Frontal cortex (tissue), 4 donors: ENCODE measurements around the gene PCGF3. TPM values are rescaled to one million over a fixed set of nuclear protein-coding genes. Genes with fewer than 3 reads are reported as not detected.
"Not testable (repeated sequence)": the region's sequence is repeated elsewhere in the genome, so short reads cannot be mapped to it uniquely, and the experiment has no call there.

Experiments
- DNase-seq, 2 donors: peaks; one replicate each; pipeline ENCODE4 v3.0.0; 2012; ENCODE audit warnings: low spot score in 2 of 2
- FAIRE-seq: peaks from 2 replicates; lab custom pipeline; 2012; peaks lifted over from hg19 to GRCh38; lab: Jason Lieb, UNC
- total RNA-seq: library from RNA; depleted of rRNA; stranded (reverse); fragments of >200 nt; gene quantifications from one replicate; pipeline ENCODE4 v1.2.3, GENCODE V29; 2014
- donor health status: control.
- donor health status: control.
- donor health status: control.

The PCGF3 gene
- total RNA-seq, 1 donor from 2014 or later: 62.8 TPM

DNA sequence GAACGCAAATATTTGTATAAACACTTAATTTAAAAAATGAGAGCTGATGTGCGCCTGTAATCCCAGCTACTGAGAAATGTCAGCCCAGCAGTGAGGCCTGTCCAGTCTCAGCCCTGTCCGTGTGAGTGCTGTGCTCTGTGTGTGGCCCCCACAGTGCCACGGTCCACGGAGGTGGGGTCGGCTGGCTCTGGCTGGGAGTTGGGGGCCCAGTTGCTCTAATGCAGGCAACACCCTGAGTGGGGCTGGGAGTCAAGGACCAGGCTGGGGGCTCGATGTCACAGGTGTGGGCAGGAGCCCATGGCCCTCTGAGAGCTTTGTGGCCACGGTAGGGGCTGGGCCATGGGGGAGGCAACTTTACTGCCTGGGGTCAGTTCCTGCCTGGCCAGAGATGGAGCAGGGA is 12.8 kb downstream of the PCGF3 start:
- no peak for DNase-seq
- FAIRE-seq: no peak

- FAIRE-seq: no peak
- DNase-seq: no peak
Observed at GRCh38 chr4:720111-720860, 14.7 kb downstream of the PCGF3 start.

- DNase-seq: no peak
- FAIRE-seq: no peak
Observed at GRCh38 chr4:721261-722168, 15.9 kb downstream of the PCGF3 start.

- FAIRE-seq: no peak
- no peak for DNase-seq
Observed at GRCh38 chr4:722169-722725, 16.6 kb downstream of the PCGF3 start.

- FAIRE-seq (no peak), DNase-seq (no peak)
Observed at GRCh38 chr4:722851-723360, 17.3 kb downstream of the PCGF3 start.

DNA sequence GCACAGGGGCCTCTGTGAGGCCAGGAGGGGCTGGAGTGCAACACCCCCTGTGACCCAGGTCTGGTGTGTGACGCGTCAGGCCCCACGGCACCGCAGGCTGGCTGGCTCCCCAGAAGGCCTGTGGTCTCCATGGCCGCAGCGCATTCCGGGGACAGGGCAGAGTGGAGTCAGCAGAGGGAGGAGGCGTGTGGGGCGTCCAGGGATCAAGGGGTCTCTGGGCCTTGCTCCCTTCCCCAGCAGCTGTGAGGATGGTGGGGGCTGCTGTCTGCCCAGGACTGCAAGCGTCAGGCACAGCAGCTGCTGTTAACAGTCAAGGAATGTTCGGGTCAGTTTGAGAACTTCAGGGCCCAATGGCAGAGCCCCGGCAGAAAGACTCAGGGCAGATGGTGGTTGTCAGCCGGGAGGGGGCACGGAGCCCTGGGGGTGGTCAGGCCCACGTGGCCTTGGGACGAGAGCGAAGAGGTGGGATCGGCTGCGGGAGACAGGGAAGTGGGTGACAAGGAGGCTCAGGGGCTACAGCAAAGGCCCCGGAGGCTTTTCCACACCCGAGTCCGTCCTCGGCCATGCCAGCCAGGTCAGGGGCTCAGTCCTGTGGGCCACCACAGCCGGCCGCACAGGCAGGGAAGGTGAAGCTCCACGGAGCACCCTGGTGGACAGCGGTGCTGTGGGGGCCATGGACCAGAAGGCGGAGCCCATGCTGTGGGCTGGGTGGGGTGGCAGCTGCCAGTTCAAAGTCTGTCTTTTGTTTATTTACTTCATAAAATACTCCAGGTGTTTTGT is 18.3 kb downstream of the PCGF3 start:
- no peak for FAIRE-seq
- no peak for DNase-seq

- no peak for FAIRE-seq
Observed at GRCh38 chr4:725391-726234, 20.0 kb downstream of the PCGF3 start.

DNA sequence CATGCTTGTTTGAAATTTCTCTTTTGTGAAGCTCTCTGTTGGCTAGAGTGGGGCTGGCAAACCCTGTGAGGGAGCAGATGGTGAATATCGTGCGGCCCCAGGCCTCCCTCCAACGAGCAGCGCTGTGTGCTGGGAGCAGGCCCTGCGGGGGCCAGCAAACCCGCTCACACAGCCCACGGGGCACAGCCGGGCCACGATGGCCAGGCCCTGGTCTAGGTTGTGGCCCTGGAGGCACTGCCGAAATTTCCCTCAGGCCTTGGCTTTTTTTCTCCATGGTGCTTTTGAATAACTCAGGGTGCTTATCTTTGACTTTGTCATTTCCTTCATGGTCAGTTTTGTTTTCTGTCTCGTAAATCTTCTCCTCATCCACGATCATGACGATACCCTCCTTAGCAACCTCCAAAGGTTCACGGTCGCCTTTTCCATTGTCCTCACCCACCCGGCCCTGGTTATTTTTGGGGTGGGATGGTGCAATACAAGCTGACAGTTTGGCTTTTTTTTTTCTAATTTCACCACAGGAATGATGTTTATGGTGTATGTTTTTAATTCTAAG is 20.7 kb downstream of the PCGF3 start:
- DNase-seq (no peak), FAIRE-seq (no peak)

More at GRCh38 chr4:725391-726234, 20.0 kb downstream of the PCGF3 start:
- no peak for DNase-seq

DNA sequence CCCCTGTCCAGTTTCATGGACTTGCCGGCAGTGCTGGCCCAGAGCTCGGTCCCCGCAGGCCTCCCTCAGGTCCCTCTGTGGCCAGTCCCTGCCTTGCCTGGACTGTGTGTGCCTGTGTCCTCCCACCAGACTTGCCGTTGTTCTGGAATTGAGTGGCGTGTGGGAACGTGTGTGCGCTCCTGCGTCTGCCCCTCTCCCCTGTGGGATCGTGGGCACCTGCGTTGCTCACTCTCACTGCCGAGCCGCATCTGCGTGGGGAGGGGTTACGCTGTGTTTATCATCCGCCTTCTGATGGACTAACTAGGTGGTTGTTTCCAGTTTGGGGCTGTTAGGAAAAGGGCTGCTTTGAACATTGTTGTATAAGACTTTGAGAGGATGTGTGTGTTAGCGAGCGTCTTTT is 21.2 kb downstream of the PCGF3 start:
- DNase-seq: no peak
- no peak for FAIRE-seq

DNA sequence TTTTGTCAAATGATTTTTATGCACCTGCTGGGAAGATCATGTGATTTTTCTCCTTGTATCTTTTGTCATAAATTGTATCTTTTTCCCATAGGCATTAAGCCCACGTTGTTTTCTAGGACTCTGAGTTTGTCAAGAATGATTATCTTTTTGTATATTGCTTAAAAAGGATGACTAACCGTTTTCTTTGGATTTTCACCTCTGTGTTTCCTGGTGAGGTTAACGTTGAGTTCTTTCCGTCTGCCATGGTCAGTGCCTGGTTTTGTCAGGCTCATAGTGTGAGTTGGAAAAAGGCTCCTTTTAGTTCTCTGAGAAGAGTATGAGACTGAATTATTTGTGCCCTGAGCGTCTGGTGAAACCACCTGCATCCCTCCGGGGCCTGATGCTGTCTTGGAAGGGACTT is 21.9 kb downstream of the PCGF3 start:
- no peak for FAIRE-seq
- no peak for DNase-seq

GRCh38 chr4:729336-730315 is 24.0 kb downstream of the PCGF3 start:
- DNase-seq (no peak), FAIRE-seq (no peak)

DNA sequence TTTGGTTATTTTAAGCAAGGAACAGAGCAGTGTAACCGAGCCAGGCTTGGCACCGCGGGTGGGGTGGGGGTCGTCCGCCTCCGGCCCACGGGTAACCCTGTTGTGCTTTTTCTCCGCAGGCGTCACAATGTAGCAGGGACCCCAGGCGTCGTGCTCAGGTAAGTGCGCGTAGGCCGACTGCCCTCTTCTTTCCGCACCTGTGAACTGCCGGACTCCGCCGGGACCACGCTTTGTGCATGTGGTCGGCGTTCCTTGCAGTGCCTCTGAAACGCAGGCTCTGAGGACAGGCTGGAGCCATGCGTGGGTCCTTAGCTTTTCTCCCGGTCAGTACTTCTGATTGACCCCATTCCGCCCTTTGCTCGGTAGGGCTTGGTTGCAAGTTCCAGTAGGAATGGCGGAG is 24.9 kb downstream of the PCGF3 start:
- DNase-seq: no peak
- FAIRE-seq: no peak

- not testable (repeated sequence) for DNase-seq, FAIRE-seq
Observed at GRCh38 chr4:730946-731904, 25.6 kb downstream of the PCGF3 start.

GRCh38 chr4:731954-732353 is 26.3 kb downstream of the PCGF3 start:
- FAIRE-seq, DNase-seq: not testable (repeated sequence)

DNA sequence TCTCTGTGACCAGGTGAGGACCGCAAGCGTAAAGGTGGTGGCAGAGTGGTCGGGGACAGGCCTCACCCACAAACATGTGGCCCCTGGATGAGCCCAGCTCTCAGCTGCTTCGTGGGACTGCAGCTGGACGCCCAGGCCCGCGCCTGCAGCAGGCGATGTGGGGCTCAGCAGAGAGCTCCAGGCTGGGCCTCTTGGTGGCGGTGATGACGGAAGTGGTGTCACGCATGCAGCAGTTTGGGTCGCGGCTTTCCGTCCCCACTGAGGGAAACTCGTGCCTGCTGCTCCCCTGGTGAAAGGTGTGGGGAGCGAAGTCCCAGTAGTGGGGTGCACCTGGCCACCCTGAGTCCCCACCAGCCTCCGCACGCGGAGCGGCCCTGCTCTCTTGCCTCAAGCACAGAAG is 26.9 kb downstream of the PCGF3 start:
- DNase-seq (no peak), FAIRE-seq (no peak)

DNA sequence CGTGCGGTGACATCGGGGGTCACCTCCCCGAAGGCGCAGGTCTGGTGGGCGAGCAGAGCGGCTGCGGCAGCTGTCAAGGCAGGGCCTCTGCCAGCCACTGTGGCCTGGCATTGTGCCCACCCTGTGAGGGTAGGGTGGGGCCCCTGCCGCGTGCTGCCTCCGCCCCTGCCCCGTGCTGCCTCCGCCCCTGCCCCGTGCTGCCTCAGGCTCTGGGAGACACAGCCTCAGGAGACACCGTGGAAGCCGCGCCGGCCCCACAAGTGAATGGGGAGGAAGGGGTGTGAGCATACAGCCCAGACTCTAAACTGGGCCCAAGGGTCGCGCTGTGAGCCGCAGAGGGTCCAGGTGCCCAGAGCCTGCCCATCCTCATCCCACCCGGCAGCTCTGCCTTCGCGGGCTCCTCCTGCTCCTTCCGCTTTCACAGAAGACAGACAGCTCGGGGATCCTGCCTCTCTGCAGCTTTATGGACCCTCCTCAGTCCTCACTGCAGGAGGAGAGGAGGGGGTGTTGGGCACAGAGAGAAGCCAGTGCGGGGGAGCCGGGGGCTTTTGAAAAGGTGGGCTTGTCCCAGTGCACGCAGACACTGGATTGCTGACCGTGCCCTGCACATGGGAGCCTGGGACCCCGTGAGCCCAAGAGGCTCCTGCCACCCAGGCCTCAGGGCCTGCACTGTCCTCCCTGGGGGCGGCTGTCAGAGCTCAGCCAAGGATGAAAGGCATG is 27.4 kb downstream of the PCGF3 start:
- FAIRE-seq: no peak
- DNase-seq: no peak
